ENCODE results near the gene ANO10. TPM values are rescaled to one million over a fixed set of nuclear protein-coding genes. Genes with fewer than 3 reads are reported as not detected.
"Not testable (repeated sequence)": the region's sequence is repeated elsewhere in the genome, so short reads cannot be mapped to it uniquely, and the experiment has no call there.

ANO10 gene
- total RNA-seq, 1 experiment from 2014 or later, result 16.6 TPM

DNA sequence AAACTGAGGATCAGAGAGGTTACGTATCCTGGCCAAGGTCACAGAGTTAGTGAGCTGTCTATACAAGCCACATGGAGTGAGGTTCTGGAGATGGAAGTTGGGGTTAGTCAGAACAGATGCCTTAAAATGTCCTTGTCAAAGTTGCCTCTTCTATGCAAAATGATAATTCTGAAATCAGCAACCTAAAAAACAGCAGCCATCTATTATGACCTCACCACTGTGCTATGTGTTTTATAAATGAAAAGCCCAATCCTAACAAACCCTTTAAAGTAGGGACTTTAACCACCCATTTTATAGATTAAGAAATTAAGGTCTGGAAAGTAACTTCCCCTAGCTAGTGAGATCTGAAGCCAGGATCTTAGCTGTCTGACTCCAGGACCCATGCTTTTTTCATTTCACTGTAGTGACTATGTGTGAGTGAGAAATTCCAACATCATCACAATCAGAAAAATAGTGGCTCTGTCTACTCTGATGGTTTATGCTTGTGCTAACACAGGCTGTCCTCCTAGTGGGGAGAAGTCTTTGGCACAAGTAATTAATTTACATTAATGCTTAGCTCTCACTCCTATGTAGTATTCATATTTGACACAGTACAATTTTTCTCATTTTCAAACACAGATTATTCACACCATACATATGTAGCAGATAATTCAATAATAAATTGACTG, 143.6 kb downstream of the ANO10 start:
- Histone ChIP-seq H3K4me3 (no peak overlapping the region), H3K36me3 (no peaks in the 10 kb centered on the region), H3K9me3 (no peaks in the 10 kb centered on the region), H3K27me3 (no peaks in the 10 kb centered on the region)
- DNase-seq, result no peak

DNA sequence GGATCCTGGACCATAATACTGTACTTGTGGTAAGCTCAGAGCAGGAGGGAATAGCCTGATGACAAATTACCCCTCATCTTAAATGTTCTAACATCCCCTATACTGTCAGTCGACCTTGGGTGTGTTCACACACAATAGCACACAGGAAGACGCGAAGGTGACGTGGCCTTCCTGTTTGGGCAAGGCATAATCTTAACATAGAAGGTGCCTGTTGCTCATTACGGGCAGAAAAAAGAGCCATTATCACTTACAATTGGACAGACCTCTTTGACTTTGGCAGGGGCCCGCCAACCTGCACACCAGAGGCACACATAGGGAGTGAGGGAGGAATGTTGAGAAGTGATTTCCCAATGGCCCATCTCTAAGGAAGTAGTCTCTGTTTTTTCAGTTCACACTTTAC, 144.2 kb downstream of the ANO10 start:
- Histone ChIP-seq H3K9me3 (no peaks in the 10 kb centered on the region), H3K36me3 (no peaks in the 10 kb centered on the region), H3K4me3 (no peak overlapping the region), H3K27me3 (no peaks in the 10 kb centered on the region)
- no peak for DNase-seq

DNA sequence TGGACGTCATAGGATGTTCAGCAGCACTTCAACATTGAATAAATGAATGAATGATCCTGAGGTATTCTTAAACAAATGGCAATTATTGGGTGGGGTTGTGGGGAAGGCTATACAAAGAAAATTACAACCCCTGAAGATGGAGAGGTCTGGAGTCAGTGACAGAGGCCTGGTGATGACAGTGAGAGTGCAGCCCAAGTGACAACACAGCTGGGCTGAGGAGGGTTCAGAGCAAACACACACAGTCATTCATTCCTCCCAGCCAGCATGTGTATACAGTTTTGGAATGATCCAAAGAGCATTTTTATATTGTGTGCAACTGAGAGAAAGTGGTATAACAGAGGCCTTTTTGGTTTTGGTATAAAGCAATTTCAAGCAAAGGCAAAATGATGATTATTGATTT, 148.1 kb downstream of the ANO10 start:
- DNase-seq, result no peak

DNA sequence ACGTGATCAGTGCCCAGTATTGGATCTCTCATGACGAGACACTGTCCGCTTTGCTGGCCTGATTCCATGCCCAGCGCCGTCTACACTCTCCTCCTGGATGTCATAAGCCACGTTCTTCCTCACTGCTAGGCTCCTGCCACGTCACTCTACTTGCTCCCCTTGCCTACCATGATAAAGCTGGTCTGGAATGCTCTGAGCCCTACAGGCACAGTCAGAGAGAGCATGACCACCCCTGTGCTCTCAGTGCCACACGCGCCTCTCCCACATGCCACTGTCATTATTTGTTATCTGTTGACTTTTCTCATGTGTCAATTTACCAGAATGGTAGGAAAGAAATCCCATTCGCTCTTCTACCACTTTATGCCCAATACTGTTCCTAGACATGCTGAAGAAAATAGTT, 148.6 kb downstream of the ANO10 start:
- no peaks in the 10 kb centered on the region for H3K27me3 ChIP-seq
- H3K9me3 ChIP-seq, result no peaks in the 10 kb centered on the region
- H3K36me3 ChIP-seq, result no peaks in the 10 kb centered on the region
- no peak overlapping the region for H3K4me3 ChIP-seq
- DNase-seq, result no peak

More for the DNA sequence above, 148.1 kb downstream of the ANO10 start:
- Histone ChIP-seq H3K36me3 (no peaks in the 10 kb centered on the region), H3K27me3 (no peaks in the 10 kb centered on the region), H3K4me3 (no peak overlapping the region), H3K9me3 (no peaks in the 10 kb centered on the region)

DNA sequence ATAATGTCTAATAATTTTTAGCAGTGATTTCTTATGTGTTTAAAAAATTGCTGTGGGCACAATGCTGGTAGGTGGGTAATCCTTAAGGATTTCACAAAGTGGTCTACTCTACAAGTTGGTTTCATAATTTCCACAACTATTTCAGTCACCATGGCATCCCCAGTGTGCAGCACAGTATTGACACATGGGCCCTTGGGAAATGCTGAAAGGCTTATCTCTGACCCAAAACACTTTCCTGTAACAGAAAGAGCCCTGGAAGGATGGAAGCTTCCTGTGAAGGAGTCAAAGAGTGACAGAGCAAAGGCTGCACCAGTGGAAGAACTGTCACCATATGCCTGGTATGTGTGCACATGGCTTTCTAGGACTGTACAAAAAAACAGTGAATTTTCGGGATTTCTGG, 153.7 kb downstream of the ANO10 start:
- no peaks in the 10 kb centered on the region for H3K9me3 ChIP-seq
- no peaks in the 10 kb centered on the region for H3K36me3 ChIP-seq
- H3K4me3 ChIP-seq, result no peak overlapping the region
- DNase-seq, result no peak
- no peaks in the 10 kb centered on the region for H3K27me3 ChIP-seq

DNA sequence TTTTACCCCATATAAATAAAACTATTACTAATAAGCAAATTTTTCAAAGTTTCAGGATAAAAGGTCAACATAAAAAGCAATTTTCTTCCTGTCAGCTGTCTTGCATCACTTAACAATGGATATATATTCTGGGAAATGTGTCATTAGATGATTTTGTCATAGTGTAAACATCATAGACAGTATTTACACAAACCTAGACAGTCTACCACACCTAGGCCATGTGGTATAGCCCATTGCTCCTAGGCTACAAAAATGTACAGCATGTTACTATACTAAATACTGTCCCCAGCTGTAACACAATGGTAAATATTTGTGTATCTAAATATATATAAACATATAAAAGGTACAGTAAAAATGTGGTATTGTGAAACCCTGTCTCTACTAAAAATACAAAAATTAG, 156.7 kb downstream of the ANO10 start:
- Histone ChIP-seq H3K27me3 (no peaks in the 10 kb centered on the region), H3K36me3 (no peaks in the 10 kb centered on the region), H3K9me3 (no peaks in the 10 kb centered on the region), H3K4me3 (no peak overlapping the region)
- DNase-seq, result no peak

DNA sequence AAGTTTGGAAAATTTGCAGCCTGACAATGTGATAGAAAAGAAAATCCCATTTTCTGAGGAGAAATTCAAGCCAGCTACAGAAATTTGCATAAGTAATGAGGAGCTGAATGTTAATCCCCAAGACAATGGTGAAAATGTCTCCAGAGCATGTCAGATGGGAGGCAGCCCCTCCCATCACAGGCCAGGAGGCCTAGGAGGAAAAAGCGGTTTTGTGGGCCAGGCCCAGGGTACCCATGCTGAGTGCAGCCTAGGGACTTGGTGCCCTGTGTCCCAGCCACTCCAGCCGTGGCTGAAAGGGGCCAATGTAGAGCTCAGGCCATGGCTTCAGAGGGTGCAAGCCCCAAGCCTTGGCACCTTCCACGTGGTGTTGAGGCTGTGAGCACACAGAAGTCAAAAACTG, 159.2 kb downstream of the ANO10 start:
- DNase-seq, H3K9me3 ChIP-seq, H3K27me3 ChIP-seq, H3K36me3 ChIP-seq, H3K4me3 ChIP-seq: not testable (repeated sequence)

DNA sequence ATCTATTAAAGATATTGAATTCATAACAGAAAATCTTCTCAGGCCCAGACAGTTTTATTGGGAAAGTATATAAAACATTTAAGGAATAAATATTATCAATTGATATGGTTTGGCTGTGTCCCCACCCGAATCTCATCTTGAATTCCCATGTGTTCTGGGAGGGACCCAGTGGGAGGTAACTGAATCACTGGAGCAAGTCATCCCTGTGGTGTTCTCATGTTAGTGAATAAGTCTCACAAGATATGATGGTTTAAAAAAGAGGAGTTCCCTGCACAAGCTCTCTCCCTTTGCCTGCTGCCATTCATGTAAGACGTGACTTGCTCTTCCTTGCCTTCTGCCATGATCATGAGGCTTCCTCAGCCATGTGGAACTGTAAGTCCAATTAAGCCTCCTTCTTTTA, 160.5 kb downstream of the ANO10 start:
- no peaks in the 10 kb centered on the region for H3K36me3 ChIP-seq
- no peaks in the 10 kb centered on the region for H3K9me3 ChIP-seq
- no peak for DNase-seq
- H3K27me3 ChIP-seq, result no peaks in the 10 kb centered on the region
- no peak overlapping the region for H3K4me3 ChIP-seq

DNA sequence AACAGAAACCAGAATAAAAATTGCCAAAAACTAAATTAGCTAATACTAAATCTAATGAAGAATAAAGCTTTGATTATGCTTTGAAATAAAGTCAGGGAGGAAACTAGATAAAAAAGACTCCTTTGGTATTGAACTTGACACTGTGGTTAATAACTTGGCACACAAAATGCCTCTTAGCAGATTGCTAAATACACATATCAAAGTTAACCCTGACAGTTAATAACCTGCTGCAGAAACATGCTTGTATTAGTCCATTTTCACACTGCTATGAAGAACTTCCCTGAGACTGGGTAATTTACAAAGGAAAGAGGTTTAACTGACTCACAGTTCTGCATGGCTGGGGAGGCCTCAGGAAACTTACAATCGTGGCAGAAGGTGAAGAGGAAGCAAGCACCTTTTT, 164.8 kb downstream of the ANO10 start:
- DNase-seq, H3K4me3 ChIP-seq: not testable (repeated sequence)

DNA sequence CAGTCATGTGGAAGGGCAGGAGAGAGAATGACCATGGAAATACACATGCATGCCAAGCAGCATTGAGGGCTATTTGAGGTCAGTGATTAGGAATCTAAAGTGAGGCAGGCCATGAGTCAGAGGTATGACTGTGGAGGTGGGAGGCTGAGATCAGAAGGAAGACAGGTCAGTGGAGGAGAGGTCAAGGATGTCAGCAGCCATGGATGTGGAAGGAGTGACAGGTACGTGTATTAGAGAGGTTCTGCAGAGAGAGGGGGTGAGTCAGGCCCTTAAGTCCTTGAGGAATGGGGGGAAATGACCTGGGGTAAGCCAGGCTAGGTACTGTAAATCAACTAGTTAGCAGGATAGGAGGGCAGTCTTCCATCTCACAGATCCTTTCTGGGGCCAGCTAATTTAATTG, 166.6 kb downstream of the ANO10 start:
- no peaks in the 10 kb centered on the region for H3K36me3 ChIP-seq
- no peak overlapping the region for H3K4me3 ChIP-seq
- peak; percentile 40 for DNase-seq
- no peaks in the 10 kb centered on the region for H3K27me3 ChIP-seq
- H3K9me3 ChIP-seq, result no peaks in the 10 kb centered on the region

More for the DNA sequence above, 164.8 kb downstream of the ANO10 start:
- not testable (repeated sequence) for H3K27me3 ChIP-seq, H3K9me3 ChIP-seq, H3K36me3 ChIP-seq

DNA sequence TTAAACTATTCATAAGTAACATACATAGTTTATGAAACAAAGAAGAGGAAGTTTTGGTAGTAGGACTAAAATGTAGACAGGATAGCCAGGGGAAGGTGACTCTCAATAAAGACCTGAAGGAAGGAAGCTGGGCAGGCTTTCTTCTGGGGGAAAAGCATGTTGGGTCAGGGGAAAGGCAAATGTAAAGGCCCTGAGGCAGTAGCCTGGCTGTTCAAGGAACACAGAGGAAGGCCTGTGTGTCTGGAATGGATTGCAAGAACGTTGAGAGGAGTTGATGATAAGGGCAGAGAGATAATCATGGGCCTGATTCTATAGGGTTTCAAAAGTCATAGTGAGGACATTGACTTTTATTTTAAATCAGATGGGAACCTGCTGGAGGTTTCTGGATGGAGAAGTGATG, 167.8 kb downstream of the ANO10 start:
- H3K9me3 ChIP-seq, result no peaks in the 10 kb centered on the region
- H3K36me3 ChIP-seq, result no peaks in the 10 kb centered on the region
- no peaks in the 10 kb centered on the region for H3K27me3 ChIP-seq
- no peak for DNase-seq
- H3K4me3 ChIP-seq, result no peak overlapping the region

DNA sequence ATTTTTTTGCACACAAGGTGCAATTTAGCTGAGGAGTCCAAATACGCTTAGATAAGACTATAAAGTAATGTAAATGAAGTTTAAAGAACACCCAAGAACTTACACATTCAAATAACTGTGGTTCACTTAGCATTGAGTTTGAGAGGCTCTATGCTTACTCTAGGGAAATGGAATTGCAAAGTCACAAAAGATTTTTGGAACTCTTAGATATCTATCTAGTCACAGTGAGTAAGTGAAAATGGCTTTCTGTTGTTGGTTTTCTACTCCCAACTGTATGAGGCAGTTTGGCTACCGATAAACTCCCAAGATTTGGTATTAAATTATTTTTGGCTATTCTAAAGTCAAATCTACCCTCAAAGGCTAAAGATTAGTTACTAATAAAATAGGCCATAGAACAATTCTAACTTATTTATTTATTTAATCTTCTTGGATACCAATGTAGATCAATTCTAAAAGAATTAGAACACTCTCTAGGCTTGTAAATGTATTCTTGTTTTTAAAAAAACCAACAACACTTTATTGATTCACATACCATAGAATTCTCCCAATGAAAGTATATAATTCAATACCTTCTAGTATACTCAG, 170.0 kb downstream of the ANO10 start:
- no peaks in the 10 kb centered on the region for H3K27me3 ChIP-seq
- H3K36me3 ChIP-seq, result no peaks in the 10 kb centered on the region
- H3K4me3 ChIP-seq, result no peak overlapping the region
- no peak for DNase-seq
- H3K9me3 ChIP-seq, result no peaks in the 10 kb centered on the region

DNA sequence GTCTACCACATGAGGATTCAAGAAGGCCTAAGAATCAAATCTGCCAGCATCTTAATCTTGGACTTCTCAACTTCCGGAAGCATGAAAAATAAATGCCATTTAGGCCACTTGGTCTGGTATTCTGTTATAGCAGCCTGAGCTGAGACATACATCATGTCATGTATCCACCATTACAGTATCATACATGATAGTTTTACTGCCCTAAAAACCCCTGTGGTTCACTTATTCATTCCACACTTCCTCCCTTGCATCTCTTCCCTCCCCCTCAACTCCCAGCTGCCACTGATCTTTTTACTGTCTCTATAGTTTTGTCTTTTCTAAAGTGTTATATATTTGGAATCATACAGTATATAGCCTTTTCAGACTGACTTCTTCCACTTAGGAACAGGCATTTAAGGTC, 173.7 kb downstream of the ANO10 start:
- Histone ChIP-seq H3K4me3 (no peak overlapping the region), H3K9me3 (no peaks in the 10 kb centered on the region), H3K36me3 (no peaks in the 10 kb centered on the region), H3K27me3 (no peaks in the 10 kb centered on the region)
- DNase-seq, result no peak

DNA sequence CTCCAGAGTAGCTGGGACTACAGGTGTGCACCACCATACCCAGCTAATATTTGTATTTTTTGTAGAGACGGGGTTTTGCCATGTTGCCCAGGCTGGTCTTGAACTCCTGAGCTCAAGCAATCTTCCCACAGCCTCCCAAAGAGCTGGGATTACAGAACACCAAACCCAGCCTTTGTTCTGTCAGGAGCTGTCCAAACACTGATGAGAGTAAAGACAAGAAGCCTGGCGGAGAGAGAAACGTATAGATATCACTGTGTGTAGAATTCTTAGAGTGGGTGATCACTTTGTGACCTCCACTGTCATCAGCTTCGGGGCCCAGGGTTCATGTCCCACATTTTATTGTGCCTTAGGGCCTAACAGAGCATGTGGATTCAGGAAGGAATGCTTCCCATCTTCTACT, 176.0 kb downstream of the ANO10 start:
- Histone ChIP-seq H3K4me3 (no peak overlapping the region), H3K9me3 (no peaks in the 10 kb centered on the region), H3K36me3 (no peaks in the 10 kb centered on the region), H3K27me3 (no peaks in the 10 kb centered on the region)
- DNase-seq, result no peak

DNA sequence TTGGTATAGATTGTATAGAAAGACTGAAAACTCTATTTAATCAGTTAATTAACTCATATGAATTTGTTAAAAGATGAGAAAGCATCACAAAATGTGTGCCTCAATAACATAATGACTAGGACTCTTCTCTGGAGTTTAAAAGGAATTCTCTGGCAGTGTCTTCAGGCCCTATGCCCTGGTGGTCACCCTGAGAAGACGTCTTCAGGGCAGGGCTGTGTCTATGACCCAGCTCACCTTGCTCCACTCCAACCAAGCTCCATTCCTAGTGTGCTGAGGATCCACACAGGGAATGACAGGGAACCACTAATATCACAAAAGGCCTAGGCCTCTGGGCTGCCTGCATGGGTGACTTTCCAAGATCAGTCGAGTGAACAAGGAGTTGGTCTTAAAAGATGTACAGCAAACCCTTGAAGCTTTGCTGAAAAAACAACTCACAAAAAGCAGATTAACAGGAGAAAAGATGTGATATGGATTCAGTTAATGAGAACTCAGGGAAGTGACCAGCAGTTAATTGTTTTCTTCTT, 178.9 kb downstream of the ANO10 start:
- no peaks in the 10 kb centered on the region for H3K9me3 ChIP-seq
- no peaks in the 10 kb centered on the region for H3K27me3 ChIP-seq
- H3K36me3 ChIP-seq, result no peaks in the 10 kb centered on the region
- DNase-seq, result no peak
- H3K4me3 ChIP-seq, result no peak overlapping the region

DNA sequence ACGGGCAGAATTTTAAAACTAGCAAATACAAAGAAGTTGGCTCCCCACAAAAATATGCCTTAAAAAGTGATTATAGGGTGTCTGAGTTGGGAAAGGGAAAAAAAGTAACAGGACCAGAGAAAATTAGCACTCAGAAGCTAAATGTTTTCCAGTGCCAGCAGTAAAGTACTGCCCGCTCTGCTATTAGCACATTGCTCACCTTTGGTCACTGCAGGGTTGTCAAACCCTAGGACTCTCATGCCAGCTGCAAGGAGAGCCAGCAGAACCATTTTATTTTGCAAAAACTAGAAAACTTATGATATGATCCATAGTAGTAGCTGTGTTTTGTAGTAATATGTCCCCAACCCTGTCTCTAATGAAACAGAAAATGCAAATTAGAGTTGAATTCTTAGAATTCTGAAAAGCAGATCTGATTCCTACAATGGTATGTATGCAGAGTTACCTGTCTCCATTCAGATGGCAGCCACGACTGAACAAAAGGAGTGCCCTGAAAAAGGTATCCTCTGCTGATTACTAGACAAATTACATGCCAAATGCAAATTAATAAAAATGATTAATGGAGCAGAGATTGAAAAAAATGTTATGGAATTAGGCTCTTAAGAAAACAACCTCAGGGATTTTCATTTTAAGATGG, 185.2 kb downstream of the ANO10 start:
- H3K36me3 ChIP-seq, result no peaks in the 10 kb centered on the region
- DNase-seq, result no peak
- H3K27me3 ChIP-seq, result no peaks in the 10 kb centered on the region
- H3K4me3 ChIP-seq, result no peak overlapping the region
- H3K9me3 ChIP-seq, result no peaks in the 10 kb centered on the region

DNA sequence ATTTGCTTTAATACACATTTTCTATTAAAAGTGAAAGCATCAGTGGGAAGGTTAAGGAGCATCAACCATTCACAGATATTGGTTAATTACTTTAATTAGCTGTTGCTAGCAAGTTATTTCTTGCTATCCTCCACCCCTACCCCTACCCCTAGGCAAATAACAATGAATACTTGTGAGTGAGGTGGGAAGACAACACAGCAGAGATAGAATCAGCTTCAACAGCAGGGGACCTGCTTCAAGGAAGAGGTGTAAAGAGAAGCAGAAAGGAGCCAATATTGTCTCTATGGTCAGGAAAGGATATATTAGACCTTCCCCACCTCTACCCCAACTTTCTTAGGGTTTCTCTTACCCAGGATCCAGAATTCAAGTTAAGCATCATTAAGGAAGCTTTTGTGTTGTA, 186.1 kb downstream of the ANO10 start:
- no peak for DNase-seq
- H3K9me3 ChIP-seq, result no peaks in the 10 kb centered on the region

DNA sequence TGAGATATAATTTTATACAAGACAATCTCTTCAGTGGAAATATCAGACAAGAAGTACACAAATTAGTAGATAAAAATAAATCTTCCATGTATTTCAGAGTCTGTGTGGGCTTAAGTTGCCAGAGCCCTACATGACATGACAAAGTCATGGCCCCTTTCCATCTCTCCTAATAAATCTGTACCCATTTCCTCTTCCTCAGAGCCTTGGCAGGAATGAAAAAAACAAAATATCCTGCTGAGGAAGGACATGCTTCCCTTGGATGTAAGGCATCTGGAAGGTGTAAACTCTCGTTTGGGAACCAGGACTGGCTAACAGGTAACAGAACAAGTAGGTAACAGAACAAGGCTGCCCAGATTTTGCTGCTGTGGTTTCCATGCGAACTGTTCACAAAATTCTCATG, 187.4 kb downstream of the ANO10 start:
- no peak overlapping the region for H3K4me3 ChIP-seq
- H3K27me3 ChIP-seq, result no peaks in the 10 kb centered on the region
- no peak for DNase-seq
- H3K9me3 ChIP-seq, result no peaks in the 10 kb centered on the region
- no peaks in the 10 kb centered on the region for H3K36me3 ChIP-seq

More for the DNA sequence above, 186.1 kb downstream of the ANO10 start:
- Histone ChIP-seq H3K27me3 (no peaks in the 10 kb centered on the region), H3K4me3 (no peak overlapping the region), H3K36me3 (no peaks in the 10 kb centered on the region)
